ENCODE data around the gene UCK1.

- no peak for TF ChIP-seq CTCF (IDR thresholded peaks at IDR 0.05)
- no peak for TF ChIP-seq POLR2A (IDR thresholded peaks at IDR 0.05)
Observed at GRCh38 chr9:131500939-131501541, 30.0 kb downstream of the UCK1 start.

Data from esophagus squamous epithelium (tissue), 4 donors.